ENCODE results near the gene AEN. TPM values are rescaled to one million over a fixed set of nuclear protein-coding genes. Genes with fewer than 3 reads are reported as not detected.

Gene AEN
- total RNA-seq, 1 donor from 2014 or later: 18.4 TPM

- H3K27me3 ChIP-seq: no peaks in the 10 kb centered on the region
- H3K27ac ChIP-seq: no peak overlapping the region
- peak; percentile 25 to 40 for DNase-seq (ENCODE audit: extremely low spot score in 2 of 2)
- intact Hi-C loops (cut with DNase I): no loop called here
- peaks cover 14% of the 10 kb centered on the region for H3K4me1 ChIP-seq
- TF ChIP-seq POLR2A (IDR thresholded peaks at IDR 0.05): no peak
- no peak for TF ChIP-seq POLR2AphosphoS5 (IDR thresholded peaks at IDR 0.05; ENCODE audit: insufficient read depth in 1 of 2, low read depth in 1 of 2)
- no peak for TF ChIP-seq CTCF (IDR thresholded peaks at IDR 0.05)
- H3K36me3 ChIP-seq: no peaks in the 10 kb centered on the region
- no peaks in the 10 kb centered on the region for H3K9me3 ChIP-seq
- no peak overlapping the region for H3K4me3 ChIP-seq
Measured at GRCh38 chr15:88646951-88647350, 25.8 kb downstream of the AEN start.

- intact Hi-C loops (cut with DNase I): no loop called here
- Histone ChIP-seq H3K27ac (no peak overlapping the region), H3K27me3 (no peaks in the 10 kb centered on the region), H3K4me3 (no peak overlapping the region), H3K4me1 (peaks cover 14% of the 10 kb centered on the region), H3K36me3 (no peaks in the 10 kb centered on the region), H3K9me3 (no peaks in the 10 kb centered on the region)
- DNase-seq (ENCODE audit: extremely low spot score in 2 of 2): peak; percentile 55 to 86
- TF ChIP-seq POLR2A (IDR thresholded peaks at IDR 0.05) (no peak), POLR2AphosphoS5 (IDR thresholded peaks at IDR 0.05; ENCODE audit: insufficient read depth in 1 of 2, low read depth in 1 of 2) (no peak), CTCF (IDR thresholded peaks at IDR 0.05) (no peak)
Measured at GRCh38 chr15:88647351-88648105, 26.4 kb downstream of the AEN start.

- no peak overlapping the region for H3K4me3 ChIP-seq
- no peaks in the 10 kb centered on the region for H3K9me3 ChIP-seq
- H3K27me3 ChIP-seq: no peaks in the 10 kb centered on the region
- peaks cover 14% of the 10 kb centered on the region for H3K4me1 ChIP-seq
- peak; percentile 84 to 91 for DNase-seq (ENCODE audit: extremely low spot score in 2 of 2)
- TF ChIP-seq POLR2A (IDR thresholded peaks at IDR 0.05): no peak
- no peak for TF ChIP-seq CTCF (IDR thresholded peaks at IDR 0.05)
- TF ChIP-seq POLR2AphosphoS5 (IDR thresholded peaks at IDR 0.05; ENCODE audit: insufficient read depth in 1 of 2, low read depth in 1 of 2): no peak
- no peaks in the 10 kb centered on the region for H3K36me3 ChIP-seq
- intact Hi-C loops (cut with DNase I): no loop called here
- H3K27ac ChIP-seq: peak overlapping the region; percentile 51
Measured at GRCh38 chr15:88648357-88649214, 27.4 kb downstream of the AEN start.

- Histone ChIP-seq H3K9me3 (no peaks in the 10 kb centered on the region), H3K4me1 (peaks cover 14% of the 10 kb centered on the region), H3K36me3 (no peaks in the 10 kb centered on the region), H3K27ac (peak overlapping the region; percentile 51), H3K27me3 (no peaks in the 10 kb centered on the region), H3K4me3 (no peak overlapping the region)
- intact Hi-C loops (cut with DNase I): no loop called here
- peak; percentile 83 to 91 for DNase-seq (ENCODE audit: extremely low spot score in 2 of 2)
- no peak for TF ChIP-seq POLR2AphosphoS5 (IDR thresholded peaks at IDR 0.05; ENCODE audit: insufficient read depth in 1 of 2, low read depth in 1 of 2)
- TF ChIP-seq CTCF (IDR thresholded peaks at IDR 0.05): no peak
- no peak for TF ChIP-seq POLR2A (IDR thresholded peaks at IDR 0.05)
Measured at GRCh38 chr15:88649286-88649733, 28.2 kb downstream of the AEN start.
